SK-MEL-5 (cell line): ENCODE measurements around the gene ASCL3. TPM values are rescaled to one million over a fixed set of nuclear protein-coding genes. Genes with fewer than 3 reads are reported as not detected.
"Not testable (repeated sequence)": the region's sequence is repeated elsewhere in the genome, so short reads cannot be mapped to it uniquely, and the experiment has no call there.

Source experiments
- DNase-seq: peaks from one replicate; pipeline ENCODE4 v3.0.0-alpha.2; 2016; ENCODE audit warnings: low read depth, low spot score
- in situ Hi-C: cut with HindIII; loops from 2 replicates; pipeline ENCODE4 v1.10.0; 2016; ENCODE audit warnings: low sequenced_read_pairs, high pct_unique_total_duplicates, low pct_unique_long_range_greater_than_20kb
- total RNA-seq: library from RNA; depleted of rRNA; stranded (reverse); fragments of >200 nt; shearing (Covaris generic); gene quantifications from 2 replicates; pipeline ENCODE4 v1.2.3, GENCODE V29; 2014

ASCL3 gene
- total RNA-seq, 1 experiment from 2014 or later, result not detected

GRCh38 chr11:8961401-8961800, 18.6 kb upstream of the ASCL3 start:
- no peak for DNase-seq
- in situ Hi-C loops, result no loop called here

GRCh38 chr11:8959546-8960166, 16.8 kb upstream of the ASCL3 start:
- DNase-seq, result peak; percentile 83
- in situ Hi-C loops, result no loop called here

GRCh38 chr11:8956860-8957259, 14.0 kb upstream of the ASCL3 start:
- DNase-seq, result no peak
- in situ Hi-C loops, result no loop called here

GRCh38 chr11:8948886-8949285, 6.1 kb upstream of the ASCL3 start:
- in situ Hi-C loops, result no loop called here
- DNase-seq, result no peak

- no peak for DNase-seq
- in situ Hi-C loops, result no loop called here
Measured at GRCh38 chr11:8947230-8947943, 4.6 kb upstream of the ASCL3 start.

- in situ Hi-C loops, result no loop called here
Measured at GRCh38 chr11:8941341-8942103, 1.3 kb downstream of the ASCL3 start.

GRCh38 chr11:8937659-8938058, 5.2 kb downstream of the ASCL3 start:
- in situ Hi-C loops, result no loop called here
- no peak for DNase-seq

More at GRCh38 chr11:8941341-8942103, 1.3 kb downstream of the ASCL3 start:
- DNase-seq, result no peak

GRCh38 chr11:8937159-8937558, 5.7 kb downstream of the ASCL3 start:
- in situ Hi-C loops, result no loop called here
- no peak for DNase-seq

- in situ Hi-C loops, DNase-seq: not testable (repeated sequence)
Measured at GRCh38 chr11:8935789-8936188, 7.0 kb downstream of the ASCL3 start.

- no peak for DNase-seq
- in situ Hi-C loops, result no loop called here
Measured at GRCh38 chr11:8934742-8935488, 7.9 kb downstream of the ASCL3 start.

GRCh38 chr11:8933931-8934330, 8.9 kb downstream of the ASCL3 start:
- in situ Hi-C loops, result no loop called here
- no peak for DNase-seq

GRCh38 chr11:8932564-8933180, 10.1 kb downstream of the ASCL3 start, which contains the start of gene C11orf16:
C11orf16 (minus strand) TSS chr11:8932947; CDS start chr11:8932308, 639 bp downstream.
- DNase-seq, result no peak
- in situ Hi-C loops, result no loop called here

GRCh38 chr11:8930456-8931175, 12.2 kb downstream of the ASCL3 start:
- DNase-seq, result no peak
- in situ Hi-C loops, result no loop called here

GRCh38 chr11:8928981-8929615, 13.7 kb downstream of the ASCL3 start:
- in situ Hi-C loops, result no loop called here
- no peak for DNase-seq

- in situ Hi-C loops, result no loop called here
- no peak for DNase-seq
Measured at GRCh38 chr11:8928205-8928604, 14.6 kb downstream of the ASCL3 start.

- in situ Hi-C loops, result no loop called here
- no peak for DNase-seq
Measured at GRCh38 chr11:8927233-8927632, 15.6 kb downstream of the ASCL3 start.
